ENCODE data around the gene DIDO1. TPM values are rescaled to one million over a fixed set of nuclear protein-coding genes. Genes with fewer than 3 reads are reported as not detected.

The DIDO1 gene
- total and polyA plus RNA-seq, 7 donors: 10.4 to 70.6 (median 48.7) TPM

- Histone ChIP-seq H3K4me3 (no peak overlapping the region), H3K27ac (no peak overlapping the region), H3K27me3 (no peaks in the 10 kb centered on the region), H3K36me3 (peaks cover 60 to 93% (median 74%) of the 10 kb centered on the region in 4 donors), H3K4me1 (peaks cover 0 to 10% (median 4%) of the 10 kb centered on the region in 4 donors), H3K9me3 (no peaks in the 10 kb centered on the region)
- TF ChIP-seq POLR2A (IDR thresholded peaks at IDR 0.05) (no peak), EP300 (IDR thresholded peaks at IDR 0.05) (no peak), POLR2AphosphoS5 (IDR thresholded peaks at IDR 0.05) (no peak), CTCF (IDR thresholded peaks at IDR 0.05) (no peak)
- WGBS, 2 donors: 89 to 92% methylated on average over 25 of the region's 25 CpGs
- intact Hi-C loops (cut with DNase I): no loop called here
- DNase-seq: no peak
Observed at GRCh38 chr20:62892348-62893304, 33.7 kb downstream of the DIDO1 start.

- TF ChIP-seq POLR2AphosphoS5 (IDR thresholded peaks at IDR 0.05) (no peak), POLR2A (IDR thresholded peaks at IDR 0.05) (no peak), CTCF (IDR thresholded peaks at IDR 0.05) (no peak), EP300 (IDR thresholded peaks at IDR 0.05) (no peak)
- Histone ChIP-seq H3K4me3 (no peak overlapping the region), H3K4me1 (peaks cover 0 to 17% (median 13%) of the 10 kb centered on the region in 4 donors), H3K27me3 (no peaks in the 10 kb centered on the region), H3K9me3 (no peaks in the 10 kb centered on the region), H3K36me3 (peaks cover 60 to 94% (median 71%) of the 10 kb centered on the region in 4 donors), H3K27ac (no peak overlapping the region)
- DNase-seq: no peak
- intact Hi-C loops (cut with DNase I): no loop called here
- 79 to 90% methylated on average over 15 of the region's 15 CpGs for WGBS, 2 donors
Observed at GRCh38 chr20:62891111-62891510, 35.2 kb downstream of the DIDO1 start.

- Histone ChIP-seq H3K27me3 (no peaks in the 10 kb centered on the region), H3K9me3 (no peaks in the 10 kb centered on the region), H3K27ac (no peak overlapping the region), H3K36me3 (peaks cover 60 to 89% (median 69%) of the 10 kb centered on the region in 4 donors), H3K4me3 (no peak overlapping the region), H3K4me1 (peaks cover 0 to 17% (median 13%) of the 10 kb centered on the region in 4 donors)
- DNase-seq: no peak
- TF ChIP-seq EP300 (IDR thresholded peaks at IDR 0.05) (no peak), CTCF (IDR thresholded peaks at IDR 0.05) (no peak), POLR2AphosphoS5 (IDR thresholded peaks at IDR 0.05) (no peak), POLR2A (IDR thresholded peaks at IDR 0.05) (no peak)
- WGBS, 2 donors: 92 to 93% methylated on average over 7 of the region's 7 CpGs
- intact Hi-C loops (cut with DNase I): no loop called here
Observed at GRCh38 chr20:62890444-62890843, 35.9 kb downstream of the DIDO1 start.

GRCh38 chr20:62889871-62890270 is 36.4 kb downstream of the DIDO1 start:
- Histone ChIP-seq H3K36me3 (peaks cover 60 to 83% (median 67%) of the 10 kb centered on the region in 4 donors), H3K4me3 (no peak overlapping the region), H3K27ac (no peak overlapping the region), H3K4me1 (peaks cover 0 to 17% (median 13%) of the 10 kb centered on the region in 4 donors), H3K27me3 (no peaks in the 10 kb centered on the region), H3K9me3 (no peaks in the 10 kb centered on the region)
- intact Hi-C loops (cut with DNase I): no loop called here
- TF ChIP-seq POLR2AphosphoS5 (IDR thresholded peaks at IDR 0.05) (no peak), EP300 (IDR thresholded peaks at IDR 0.05) (no peak), POLR2A (IDR thresholded peaks at IDR 0.05) (no peak), CTCF (IDR thresholded peaks at IDR 0.05) (no peak)
- DNase-seq: no peak
- WGBS, 2 donors: 90 to 94% methylated on average over 9 of the region's 9 CpGs
